ENCODE data around the gene CCDC33.
"Not testable (repeated sequence)": the region's sequence is repeated elsewhere in the genome, so short reads cannot be mapped to it uniquely, and the experiment has no call there.

CCDC33 gene

GRCh38 chr15:74349241-74349778 is 113.2 kb downstream of the CCDC33 start:
- no peak for TF ChIP-seq CTCF (IDR thresholded peaks at IDR 0.05; ENCODE audit: control insufficient read depth, insufficient read depth, low read depth, low read length, missing control alignments)
- DNase-seq (ENCODE audit: low read depth), result no peak
- no peak overlapping the region for H3K4me3 ChIP-seq (ENCODE audit: control insufficient read depth, low read depth, low read length)

- no peak for TF ChIP-seq CTCF (IDR thresholded peaks at IDR 0.05; ENCODE audit: control insufficient read depth, insufficient read depth, low read depth, low read length, missing control alignments)
- DNase-seq (ENCODE audit: low read depth), result no peak
These were observed 114.5 kb downstream of the CCDC33 start for GRCh38 chr15:74350295-74351275.

GRCh38 chr15:74351670-74352069 is 115.5 kb downstream of the CCDC33 start:
- DNase-seq (ENCODE audit: low read depth), result no peak
- no peak overlapping the region for H3K4me3 ChIP-seq (ENCODE audit: control insufficient read depth, low read depth, low read length)
- TF ChIP-seq CTCF (IDR thresholded peaks at IDR 0.05; ENCODE audit: control insufficient read depth, insufficient read depth, low read depth, low read length, missing control alignments), result no peak

More at GRCh38 chr15:74350295-74351275, 114.5 kb downstream of the CCDC33 start:
- H3K4me3 ChIP-seq (ENCODE audit: control insufficient read depth, low read depth, low read length), result no peak overlapping the region

GRCh38 chr15:74352393-74352910 is 116.3 kb downstream of the CCDC33 start:
- no peak for DNase-seq (ENCODE audit: low read depth)
- TF ChIP-seq CTCF (IDR thresholded peaks at IDR 0.05; ENCODE audit: control insufficient read depth, insufficient read depth, low read depth, low read length, missing control alignments), result no peak

GRCh38 chr15:74353992-74354391 is 117.9 kb downstream of the CCDC33 start:
- not testable (repeated sequence) for H3K4me3 ChIP-seq (ENCODE audit: control insufficient read depth, low read depth, low read length); DNase-seq (ENCODE audit: low read depth)

More at GRCh38 chr15:74352393-74352910, 116.3 kb downstream of the CCDC33 start:
- no peak overlapping the region for H3K4me3 ChIP-seq (ENCODE audit: control insufficient read depth, low read depth, low read length)

GRCh38 chr15:74356050-74356449 is 119.9 kb downstream of the CCDC33 start:
- not testable (repeated sequence) for H3K4me3 ChIP-seq (ENCODE audit: control insufficient read depth, low read depth, low read length); DNase-seq (ENCODE audit: low read depth)

GRCh38 chr15:74357514-74357913 is 121.4 kb downstream of the CCDC33 start:
- DNase-seq (ENCODE audit: low read depth); H3K4me3 ChIP-seq (ENCODE audit: control insufficient read depth, low read depth, low read length): not testable (repeated sequence)

- DNase-seq (ENCODE audit: low read depth); H3K4me3 ChIP-seq (ENCODE audit: control insufficient read depth, low read depth, low read length): not testable (repeated sequence)
These were observed 123.2 kb downstream of the CCDC33 start for GRCh38 chr15:74359376-74359775.

- DNase-seq (ENCODE audit: low read depth); H3K4me3 ChIP-seq (ENCODE audit: control insufficient read depth, low read depth, low read length): not testable (repeated sequence)
These were observed 124.7 kb downstream of the CCDC33 start for GRCh38 chr15:74360855-74361254.
